ENCODE measurements around the gene NR1D1. TPM values are rescaled to one million over a fixed set of nuclear protein-coding genes. Genes with fewer than 3 reads are reported as not detected.

NR1D1 gene
- total RNA-seq, 4 donors from 2014 or later, result 3.1 to 9.3 (median 7.0) TPM

GRCh38 chr17:40099619-40100418 lies 570 bp downstream of the NR1D1 start:
- DNase-seq (ENCODE audit: low spot score), result no peak
- no peak for ATAC-seq (ENCODE audit: low FRiP score)
- TF ChIP-seq CTCF (IDR thresholded peaks at IDR 0.05), result no peak

DNA sequence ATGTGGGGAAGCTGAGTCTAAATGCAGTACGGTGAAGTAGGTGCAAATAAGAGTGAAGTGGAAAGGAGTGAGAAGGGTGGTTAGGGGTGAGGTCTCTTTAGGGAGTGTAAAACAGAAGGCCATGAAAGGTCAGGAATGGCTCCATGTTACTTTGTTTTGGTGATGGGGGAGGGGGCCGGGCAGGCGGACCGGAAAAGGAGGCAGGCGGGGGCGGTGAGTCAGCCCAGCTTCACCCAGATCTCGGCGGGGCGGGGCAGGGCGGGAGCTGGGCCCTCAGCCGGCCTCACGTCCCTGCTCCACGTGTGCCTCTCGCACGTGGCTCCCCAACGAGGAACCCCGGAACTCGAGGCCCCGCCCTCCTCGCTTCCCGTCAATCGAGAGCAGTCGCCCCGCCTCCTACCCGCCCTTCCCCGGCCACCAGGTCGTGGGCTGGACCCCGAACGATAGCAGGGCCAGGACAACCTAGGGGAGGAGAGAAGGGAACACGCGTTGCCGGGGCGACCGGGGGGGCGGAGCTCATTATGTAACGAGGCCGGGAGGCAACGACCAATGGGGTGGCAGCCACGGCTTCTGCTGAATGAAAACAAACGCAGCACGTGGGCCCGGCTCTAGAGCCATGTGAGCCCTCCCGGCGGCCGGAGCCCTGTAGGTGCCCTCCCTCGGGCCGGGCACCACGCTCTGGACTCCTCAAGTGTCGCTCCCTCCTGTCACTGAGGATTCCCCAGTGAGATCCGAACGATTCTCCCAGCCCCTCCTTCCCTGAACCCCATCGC lies 1.4 kb downstream of the NR1D1 start:
- DNase-seq (ENCODE audit: low spot score) (peak; percentile 98), ATAC-seq (ENCODE audit: low FRiP score) (peak; percentile 69)
- no peak for TF ChIP-seq CTCF (IDR thresholded peaks at IDR 0.05)

- ATAC-seq (ENCODE audit: low FRiP score), result peak; percentile 45
- no peak for TF ChIP-seq CTCF (IDR thresholded peaks at IDR 0.05)
- DNase-seq (ENCODE audit: low spot score), result no peak
These were observed 2.2 kb downstream of the NR1D1 start for GRCh38 chr17:40097931-40098845.

- ATAC-seq (ENCODE audit: low FRiP score) (no peak), DNase-seq (ENCODE audit: low spot score) (no peak)
- no peak for TF ChIP-seq CTCF (IDR thresholded peaks at IDR 0.05)
These were observed 3.3 kb downstream of the NR1D1 start for GRCh38 chr17:40097087-40097486.

DNA sequence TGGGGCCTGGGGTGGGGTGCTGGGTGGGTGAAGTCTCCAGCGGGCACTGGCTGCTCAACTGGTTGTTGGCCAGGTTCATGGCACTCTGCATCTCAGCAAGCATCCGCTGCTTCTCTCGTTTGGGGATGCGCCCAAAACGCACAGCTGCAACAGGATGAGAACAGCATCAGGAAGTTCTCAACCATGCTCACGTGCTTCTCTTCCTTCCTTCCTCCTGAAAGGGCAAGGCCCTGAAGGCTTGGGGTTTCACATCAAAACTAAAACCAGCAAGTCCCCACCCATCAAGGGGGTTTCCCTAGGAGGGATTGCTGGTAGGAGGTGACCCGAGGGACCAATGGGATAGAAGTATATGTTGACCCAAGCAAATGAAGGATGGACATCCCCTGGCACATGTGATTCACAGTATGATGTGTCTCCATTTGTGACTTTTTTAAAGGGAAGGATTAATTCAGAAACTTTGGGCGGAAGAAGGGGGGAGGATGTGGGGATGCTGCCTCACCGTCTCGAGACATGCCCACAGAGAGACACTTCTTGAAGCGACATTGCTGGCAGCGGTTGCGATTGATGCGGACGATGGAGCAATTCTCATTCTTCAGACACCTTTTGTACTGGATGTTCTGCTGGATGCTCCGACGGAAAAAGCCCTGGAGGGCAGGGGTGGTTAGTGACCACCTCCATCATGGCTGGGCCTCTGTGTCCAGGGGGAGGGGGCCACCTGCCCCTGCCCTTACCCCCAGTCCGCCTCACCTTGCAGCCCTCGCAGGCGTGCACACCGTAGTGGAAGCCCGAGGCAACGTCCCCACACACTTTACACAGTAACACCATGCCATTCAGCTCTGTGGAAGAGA lies 4.2 kb downstream of the NR1D1 start:
- no peak for TF ChIP-seq CTCF (IDR thresholded peaks at IDR 0.05)
- DNase-seq (ENCODE audit: low spot score) (no peak), ATAC-seq (ENCODE audit: low FRiP score) (no peak)

DNA sequence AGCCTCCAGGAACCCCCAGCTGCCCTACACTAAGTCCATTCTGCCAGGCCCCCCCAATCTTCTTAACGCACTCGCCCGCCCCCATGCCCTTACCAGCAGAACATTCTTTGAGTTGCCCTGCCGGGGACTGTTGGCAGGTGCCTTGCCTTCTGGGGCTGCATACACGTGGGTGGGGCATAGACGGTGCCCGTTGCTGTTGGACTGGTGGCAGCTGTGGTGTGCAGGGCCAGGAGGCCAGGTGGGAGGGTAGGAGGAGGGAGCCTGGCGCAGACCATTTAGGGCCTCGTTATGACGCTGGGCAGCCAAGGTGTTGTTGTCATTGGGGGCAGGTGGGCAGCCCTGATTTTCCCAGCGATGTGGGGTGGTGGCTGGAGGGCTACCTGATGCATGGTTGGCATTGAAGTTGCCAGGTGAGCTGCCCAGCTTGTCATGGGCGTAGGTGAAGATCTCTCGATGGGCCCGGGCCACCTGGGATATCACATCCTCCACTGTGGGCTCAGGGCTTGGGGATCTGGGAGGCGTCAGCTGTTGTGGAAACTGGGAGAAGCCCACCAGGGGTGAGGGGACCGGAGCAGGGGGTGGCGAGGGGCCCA lies 4.9 kb downstream of the NR1D1 start:
- no peak for TF ChIP-seq CTCF (IDR thresholded peaks at IDR 0.05)
- DNase-seq (ENCODE audit: low spot score) (no peak), ATAC-seq (ENCODE audit: low FRiP score) (no peak)
